Progenitor cell of endocrine pancreas (in vitro differentiated cells): ENCODE results near the gene EVI5L. TPM values are rescaled to one million over a fixed set of nuclear protein-coding genes. Genes with fewer than 3 reads are reported as not detected.

Source experiments
- DNase-seq: peaks from one replicate; pipeline ENCODE4 v3.0.0; 2021; ENCODE audit warnings: low spot score; ENCODE audit not compliant: unreplicated experiment
- H3K27ac Mint-ChIP-seq: 2 replicates; pipeline ENCODE4 v1.8.0; 2021; ENCODE audit warnings: mild to moderate bottlenecking, moderate library complexity, mixed read lengths
- H3K27me3 Mint-ChIP-seq: 2 replicates; pipeline ENCODE4 v1.8.0; 2021; ENCODE audit warnings: mixed read lengths
- H3K36me3 Mint-ChIP-seq: 2 replicates; pipeline ENCODE4 v1.8.0; 2022; ENCODE audit warnings: mixed read lengths; ENCODE audit not compliant: insufficient read depth
- H3K4me1 Mint-ChIP-seq: 2 replicates; pipeline ENCODE4 v1.8.0; 2021; ENCODE audit warnings: low read depth, mixed read lengths
- H3K4me3 Mint-ChIP-seq: 2 replicates; pipeline ENCODE4 v1.8.0; 2021; ENCODE audit warnings: low read depth, mild to moderate bottlenecking, moderate library complexity, mixed read lengths
- H3K9me3 Mint-ChIP-seq: 2 replicates; pipeline ENCODE4 v1.8.0; 2021; ENCODE audit warnings: low read depth, mixed read lengths
- total RNA-seq: library from RNA; stranded (reverse); gene quantifications from 2 replicates; pipeline ENCODE4 v1.2.1, GENCODE V29; 2021
- TF ChIP-seq, protein P1 (sequence below): fragments of 200-600 bp; sonication (generic); IDR thresholded peaks from one replicate; pipeline ENCODE4 v1.5.0; 2021; ENCODE audit warnings: antibody characterized with exemption, mild to moderate bottlenecking; ENCODE audit not compliant: unreplicated experiment

EVI5L gene
- total RNA-seq, 1 donor from 2014 or later, result 16.2 TPM

DNA sequence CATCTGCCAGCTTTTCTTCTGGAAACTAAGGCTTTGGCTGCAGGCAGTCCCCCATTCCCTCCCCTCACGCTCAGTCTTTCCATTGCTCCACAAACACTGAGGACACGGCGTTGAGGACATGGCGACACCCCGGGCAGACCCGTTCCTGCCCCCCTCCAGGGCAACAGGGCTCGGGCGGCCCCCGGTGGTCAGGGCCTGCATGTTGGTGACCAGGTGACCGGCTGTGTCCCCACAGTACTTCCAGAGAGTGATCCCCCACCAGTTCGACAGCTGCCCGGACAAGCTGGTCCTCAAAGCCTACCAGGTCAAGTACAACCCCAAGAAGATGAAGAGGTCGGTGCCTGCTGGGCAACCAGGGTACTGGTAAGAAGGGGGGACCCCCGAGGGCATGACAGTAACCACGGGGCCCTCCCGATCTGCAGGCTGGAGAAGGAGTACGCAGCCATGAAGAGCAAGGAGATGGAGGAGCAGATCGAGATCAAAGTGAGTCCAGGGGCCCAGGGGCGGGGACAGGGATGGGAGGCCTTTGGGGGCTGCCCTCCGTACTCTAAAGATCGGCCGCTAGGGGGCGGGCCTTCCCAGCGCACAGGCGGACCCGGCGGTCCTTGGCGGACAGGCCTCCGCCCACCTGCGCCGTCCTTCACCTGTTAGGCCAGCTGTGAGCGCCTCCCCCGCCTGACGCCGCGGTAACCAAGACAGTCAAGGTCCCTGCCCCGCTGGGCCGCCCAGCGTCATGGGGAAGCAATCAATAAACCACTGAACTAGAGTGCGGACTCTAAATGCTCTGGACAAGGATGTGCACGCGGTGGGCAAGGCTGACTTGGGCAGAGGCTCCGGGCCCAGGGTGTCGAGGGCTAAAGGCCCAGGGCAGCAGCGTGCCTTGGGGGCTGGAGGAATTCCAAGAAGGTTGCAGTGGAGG lies 23.1 kb downstream of the EVI5L start:
- no peak overlapping the region for H3K4me3 Mint-ChIP-seq
- peak; percentile 96 for DNase-seq
- H3K4me1 Mint-ChIP-seq, result peaks cover 4% of the 10 kb centered on the region
- no peaks in the 10 kb centered on the region for H3K9me3 Mint-ChIP-seq
- H3K27ac Mint-ChIP-seq, result peak overlapping the region; percentile 89
- TF ChIP-seq, protein P1, sequence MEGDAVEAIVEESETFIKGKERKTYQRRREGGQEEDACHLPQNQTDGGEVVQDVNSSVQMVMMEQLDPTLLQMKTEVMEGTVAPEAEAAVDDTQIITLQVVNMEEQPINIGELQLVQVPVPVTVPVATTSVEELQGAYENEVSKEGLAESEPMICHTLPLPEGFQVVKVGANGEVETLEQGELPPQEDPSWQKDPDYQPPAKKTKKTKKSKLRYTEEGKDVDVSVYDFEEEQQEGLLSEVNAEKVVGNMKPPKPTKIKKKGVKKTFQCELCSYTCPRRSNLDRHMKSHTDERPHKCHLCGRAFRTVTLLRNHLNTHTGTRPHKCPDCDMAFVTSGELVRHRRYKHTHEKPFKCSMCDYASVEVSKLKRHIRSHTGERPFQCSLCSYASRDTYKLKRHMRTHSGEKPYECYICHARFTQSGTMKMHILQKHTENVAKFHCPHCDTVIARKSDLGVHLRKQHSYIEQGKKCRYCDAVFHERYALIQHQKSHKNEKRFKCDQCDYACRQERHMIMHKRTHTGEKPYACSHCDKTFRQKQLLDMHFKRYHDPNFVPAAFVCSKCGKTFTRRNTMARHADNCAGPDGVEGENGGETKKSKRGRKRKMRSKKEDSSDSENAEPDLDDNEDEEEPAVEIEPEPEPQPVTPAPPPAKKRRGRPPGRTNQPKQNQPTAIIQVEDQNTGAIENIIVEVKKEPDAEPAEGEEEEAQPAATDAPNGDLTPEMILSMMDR, result peak; percentile 98
- peaks cover 6% of the 10 kb centered on the region for H3K27me3 Mint-ChIP-seq
- no peaks in the 10 kb centered on the region for H3K36me3 Mint-ChIP-seq

DNA sequence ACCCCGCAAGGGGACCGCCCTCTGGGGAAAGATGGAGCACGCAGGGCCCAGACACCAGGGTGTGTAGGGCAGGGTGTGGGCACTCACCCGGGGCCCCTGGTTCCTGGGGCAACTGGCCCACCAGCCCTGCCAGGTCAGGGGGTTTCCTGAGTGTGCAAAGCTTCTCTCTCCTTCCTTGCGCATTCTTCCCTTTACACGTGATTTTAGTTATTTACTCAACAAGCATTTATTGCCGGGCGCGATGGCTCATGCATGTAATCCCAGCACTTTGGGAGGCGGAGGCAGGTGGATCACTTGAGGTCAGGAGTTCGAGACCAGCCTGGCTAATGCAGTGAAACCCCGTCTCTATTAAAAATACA lies 23.7 kb downstream of the EVI5L start:
- H3K9me3 Mint-ChIP-seq, result no peaks in the 10 kb centered on the region
- peak overlapping the region; percentile 89 for H3K27ac Mint-ChIP-seq
- TF ChIP-seq, protein P1, result no peak
- H3K4me1 Mint-ChIP-seq, result peaks cover 6% of the 10 kb centered on the region
- DNase-seq, result no peak
- H3K4me3 Mint-ChIP-seq, result no peak overlapping the region
- peaks cover 9% of the 10 kb centered on the region for H3K27me3 Mint-ChIP-seq
- no peaks in the 10 kb centered on the region for H3K36me3 Mint-ChIP-seq

DNA sequence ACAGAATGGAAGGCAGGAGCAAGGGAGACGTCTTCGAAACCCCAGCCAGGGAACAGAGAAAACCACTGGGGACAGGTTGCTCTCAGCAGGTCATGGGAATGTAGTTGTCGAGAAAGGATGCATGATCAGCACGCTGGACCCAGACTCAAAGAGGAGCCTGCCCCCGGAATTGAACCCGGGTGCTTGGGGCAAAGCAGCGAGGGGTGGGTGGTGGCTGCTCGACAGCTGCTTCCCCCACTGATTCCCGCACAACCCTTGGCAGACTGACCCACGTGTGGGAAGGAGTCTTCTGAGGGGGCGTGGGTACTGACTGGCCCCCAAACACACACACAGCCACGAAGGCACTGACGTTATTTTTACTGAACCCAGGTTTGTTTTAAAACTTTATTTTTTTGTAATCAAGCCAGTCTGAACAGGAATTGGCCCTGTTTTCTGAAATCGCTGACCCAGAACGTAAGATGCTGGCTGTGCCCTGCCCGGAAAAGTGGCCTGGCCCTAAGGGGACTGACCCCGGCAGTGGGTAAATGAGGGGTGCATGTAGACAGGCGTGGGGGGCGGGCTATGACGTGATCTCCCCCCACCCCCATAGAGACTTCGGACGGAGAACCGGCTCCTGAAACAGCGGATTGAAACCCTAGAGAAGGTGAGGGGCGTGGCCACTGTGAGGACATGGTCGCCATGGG lies 25.5 kb downstream of the EVI5L start:
- Mint-ChIP-seq H3K4me1 (peaks cover 6% of the 10 kb centered on the region), H3K36me3 (no peaks in the 10 kb centered on the region), H3K27ac (peak overlapping the region; percentile 45), H3K4me3 (no peak overlapping the region), H3K9me3 (no peaks in the 10 kb centered on the region), H3K27me3 (peaks cover 9% of the 10 kb centered on the region)
- DNase-seq, result no peak
- TF ChIP-seq, protein P1, result no peak

DNA sequence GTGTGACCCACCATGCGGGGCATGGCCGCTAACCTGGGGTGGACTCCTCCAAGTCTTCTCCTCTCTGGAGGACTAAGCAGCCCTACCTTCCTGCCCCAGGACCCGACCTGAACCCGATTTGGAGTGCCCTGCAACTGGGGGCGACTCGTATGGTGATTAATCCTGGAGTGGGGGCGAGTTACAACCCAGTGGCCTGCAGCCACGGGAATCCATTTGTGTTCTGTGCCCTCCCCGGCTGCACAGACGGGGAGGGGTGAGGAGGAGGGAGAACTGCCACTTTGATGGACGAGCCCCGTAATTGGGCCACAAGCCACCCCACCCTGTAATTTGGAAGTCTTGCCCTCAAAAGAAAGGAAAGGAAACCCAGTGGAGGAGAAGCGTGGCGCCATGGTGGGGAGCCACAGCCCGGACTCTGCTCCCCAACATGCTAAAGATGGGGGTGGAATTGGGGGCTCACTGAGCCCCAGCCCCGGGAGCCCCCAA lies 26.1 kb downstream of the EVI5L start:
- DNase-seq, result no peak
- TF ChIP-seq, protein P1, result no peak
- Mint-ChIP-seq H3K36me3 (no peaks in the 10 kb centered on the region), H3K4me1 (peaks cover 6% of the 10 kb centered on the region), H3K27ac (no peak overlapping the region), H3K9me3 (no peaks in the 10 kb centered on the region), H3K27me3 (peaks cover 13% of the 10 kb centered on the region), H3K4me3 (no peak overlapping the region)

DNA sequence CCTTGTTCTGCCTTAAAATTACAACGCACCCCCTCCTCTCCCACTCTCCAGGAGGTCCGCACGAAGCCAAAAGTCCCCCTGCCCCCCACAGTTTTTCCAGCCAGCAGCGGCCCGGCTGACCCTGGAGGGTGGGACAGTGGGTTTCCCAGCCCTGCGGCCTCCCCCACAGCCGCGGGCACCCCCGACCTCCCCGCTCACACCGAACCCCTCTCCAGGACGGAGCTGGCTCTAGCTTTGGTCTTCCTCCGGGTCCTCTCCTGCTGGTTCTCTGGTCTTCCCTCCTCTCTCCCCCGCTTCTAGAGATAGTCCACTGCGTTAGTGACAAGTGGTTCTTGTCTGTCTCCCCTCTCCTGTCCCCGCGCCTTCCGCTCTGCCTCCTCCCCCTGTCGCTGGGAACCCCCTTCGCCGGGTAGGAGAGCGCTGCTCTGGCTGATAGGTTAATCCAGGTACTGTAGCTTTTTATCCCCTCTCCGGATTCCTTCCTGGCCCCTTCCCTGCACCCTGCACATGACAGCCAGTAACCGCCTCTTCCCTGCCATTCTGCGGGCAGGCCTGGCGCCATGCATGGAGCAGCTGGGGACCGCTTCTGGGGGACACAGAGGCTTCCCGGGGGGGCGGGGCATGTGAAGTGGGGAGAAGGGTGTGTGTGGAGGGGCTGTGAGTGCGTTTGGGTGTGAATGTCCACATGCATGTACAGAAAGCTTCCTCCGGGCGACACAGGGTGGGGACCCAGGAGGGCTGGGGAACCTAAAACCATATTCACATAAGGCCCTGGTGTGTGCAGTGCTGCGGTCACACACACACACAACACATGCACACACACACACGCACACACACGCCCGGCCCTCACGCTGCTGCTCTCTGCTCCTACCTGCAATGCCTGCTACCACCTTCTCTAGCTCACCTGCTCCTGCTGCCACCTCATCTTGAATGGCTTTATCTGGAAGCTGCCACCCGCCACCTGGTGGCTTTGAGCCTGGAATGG lies 27.0 kb downstream of the EVI5L start:
- H3K4me3 Mint-ChIP-seq, result no peak overlapping the region
- peaks cover 15% of the 10 kb centered on the region for H3K27me3 Mint-ChIP-seq
- H3K27ac Mint-ChIP-seq, result no peak overlapping the region
- TF ChIP-seq, protein P1, result no peak
- DNase-seq, result no peak
- peaks cover 6% of the 10 kb centered on the region for H3K4me1 Mint-ChIP-seq
- H3K36me3 Mint-ChIP-seq, result no peaks in the 10 kb centered on the region
- no peaks in the 10 kb centered on the region for H3K9me3 Mint-ChIP-seq
